ENCODE data around the gene MAF. TPM values are rescaled to one million over a fixed set of nuclear protein-coding genes. Genes with fewer than 3 reads are reported as not detected.

Gene MAF
- total and polyA plus RNA-seq, 9 of the 15 experiments (the other 6 are each of a cell fraction or from before 2014, with no cell fraction given) = 0.01 to 0.18 TPM; not detected in 7

GRCh38 chr16:79625738-79626137 lies 25.2 kb upstream of the MAF start:
- no peak for DNase-seq (ENCODE audit: extremely low read depth in 1 of 4, low spot score in 3 of 4)
- no peak overlapping the region for H2AFZ ChIP-seq (ENCODE audit: low read depth, low read length)
- no peak overlapping the region for H3K4me2 ChIP-seq (ENCODE audit: insufficient read depth, low read length)
- in situ Hi-C loops (cut with MboI) = no loop called here
- H4K20me1 ChIP-seq (replicated peaks; ENCODE audit: control insufficient read depth, insufficient read depth, low read length) = no peaks in the 10 kb centered on the region
- no peak overlapping the region for H3K27ac ChIP-seq (ENCODE audit: extremely low read depth, low read depth, low read length)
- no TSS peak for BruUV-seq (replicated peaks)
- FAIRE-seq = no peak
- ChIA-PET POLR2A (interaction anchor here (0.9 kb wide), 1 partner anchor 12 kb away, joined by 3 read pairs; no protein-coding TSS in a partner anchor), CTCF (ENCODE audit: low intra/inter-chr PET ratio) (no interaction called here)
- H3K4me3 ChIP-seq = no peak overlapping the region
- no peak for TF ChIP-seq TFAP4 (CRISPR knock-in tag; IDR thresholded peaks at IDR 0.05; ENCODE audit: borderline replicate concordance)
- no peak for TF ChIP-seq TAL1 (IDR thresholded peaks at IDR 0.05)
- no peak for TF ChIP-seq TFE3 (CRISPR knock-in tag; IDR thresholded peaks at IDR 0.05)
- TF ChIP-seq MEIS2 (IDR thresholded peaks at IDR 0.05; ENCODE audit: partially characterized antibody) = no peak
- no peak for TF ChIP-seq IFI16 (CRISPR knock-in tag; IDR thresholded peaks at IDR 0.05)
- no peak for TF ChIP-seq ZNF609 (CRISPR knock-in tag; IDR thresholded peaks at IDR 0.05; ENCODE audit: borderline replicate concordance)
- no peak for TF ChIP-seq ZBTB49 (CRISPR knock-in tag; IDR thresholded peaks at IDR 0.05; ENCODE audit: borderline replicate concordance)
- TF ChIP-seq DPF2 (IDR thresholded peaks at IDR 0.05) = no peak
- TF ChIP-seq POLR2B (IDR thresholded peaks at IDR 0.05; ENCODE audit: low read depth, partially characterized antibody) = no peak
- no peak for TF ChIP-seq CHD2 (IDR thresholded peaks at IDR 0.05; ENCODE audit: low read depth, low read length)
- no peak for TF ChIP-seq KLF10 (CRISPR knock-in tag; IDR thresholded peaks at IDR 0.05)
- no peak for TF ChIP-seq CBX1 (IDR thresholded peaks at IDR 0.05; ENCODE audit: low read depth)
- TF ChIP-seq SIN3A (IDR thresholded peaks at IDR 0.05; ENCODE audit: borderline replicate concordance in 2 of 2, control insufficient read depth in 1 of 2, low read depth in 2 of 2, low read length in 2 of 2) = no peak
- no peak for ATAC-seq
- H3K9ac ChIP-seq (ENCODE audit: insufficient read depth in 1 of 2, low read depth in 2 of 2, low read length in 2 of 2) = no peak overlapping the region
- intact Hi-C loops (cut with micrococcal nuclease) = no loop called here
- no peaks in the 10 kb centered on the region for H3K9me1 ChIP-seq (ENCODE audit: control insufficient read depth, insufficient read depth, low read length)
- H3K27me3 ChIP-seq (ENCODE audit: control insufficient read depth in 2 of 2, insufficient read depth in 2 of 2, low read length in 2 of 2) = peaks cover 17 to 33% of the 10 kb centered on the region in 2 experiments
- no peaks in the 10 kb centered on the region for H3K79me2 ChIP-seq (ENCODE audit: control insufficient read depth, insufficient read depth, low read length)
- no peaks in the 10 kb centered on the region for H3K9me3 ChIP-seq (replicated peaks; ENCODE audit: control insufficient read depth, insufficient read depth, low read depth, low read length)
- no peaks in the 10 kb centered on the region for H3K4me1 ChIP-seq (replicated peaks in 1 of 2; ENCODE audit: control insufficient read depth in 2 of 2, insufficient read depth in 2 of 2, low read length in 2 of 2)
- 0% methylated on average over 1 of the region's 1 CpG for WGBS (ENCODE audit: insufficient coverage, low coverage, missing lambda C conversion rate)
- no peaks in the 10 kb centered on the region for H3K36me3 ChIP-seq (ENCODE audit: control insufficient read depth, insufficient read depth, low read length)
